Esophagus (tissue), 2 donors: ENCODE results near the gene ZNF555. TPM values are rescaled to one million over a fixed set of nuclear protein-coding genes. Genes with fewer than 3 reads are reported as not detected.
A peak's percentile ranks its signal among the peaks of the same experiment; 100 is the strongest.
"Not testable (repeated sequence)": the region's sequence is repeated elsewhere in the genome, so short reads cannot be mapped to it uniquely, and the experiment has no call there.

Experiments
- H3K27ac ChIP-seq, 2 donors: one replicate each; pipeline ENCODE4 v1.5.1; 2013; ENCODE audit warnings: low read depth in 2 of 2, mild to moderate bottlenecking in 2 of 2, inconsistent platforms in 1 of 2, low read length in 1 of 2, moderate library complexity in 1 of 2
- H3K27me3 ChIP-seq, 2 donors: one replicate each; pipeline ENCODE4 v1.6.1; 2013; ENCODE audit warnings: low read length in 2 of 2, control low read depth in 1 of 2, mild to moderate bottlenecking in 1 of 2; ENCODE audit not compliant: insufficient read depth in 2 of 2, control insufficient read depth in 1 of 2
- H3K36me3 ChIP-seq, 2 donors: one replicate each; pipeline ENCODE4 v1.6.1; 2013; ENCODE audit warnings: low read length in 1 of 2; ENCODE audit not compliant: control insufficient read depth in 2 of 2, insufficient read depth in 2 of 2
- H3K4me1 ChIP-seq, 2 donors: one replicate each; pipeline ENCODE4 v1.6.1; 2013; ENCODE audit warnings: low read length in 1 of 2; ENCODE audit not compliant: control insufficient read depth in 2 of 2, insufficient read depth in 2 of 2
- H3K4me3 ChIP-seq, 2 donors: one replicate each; pipeline ENCODE4 v1.5.1; 2013; ENCODE audit warnings: low read length in 2 of 2, mild to moderate bottlenecking in 2 of 2, low read depth in 1 of 2, moderate library complexity in 1 of 2
- H3K9me3 ChIP-seq, 2 donors: one replicate each; pipeline ENCODE4 v1.6.1; 2013; ENCODE audit warnings: mild to moderate bottlenecking in 2 of 2, low read depth in 1 of 2, low read length in 1 of 2, moderate library complexity in 1 of 2; ENCODE audit not compliant: control insufficient read depth in 2 of 2, insufficient read depth in 1 of 2
- WGBS, 2 donors: extraction: QIAGEN DNeasy Blood & Tissue Kit; methylation state at CpG; one replicate each; pipeline ENCODE4 v1.1.7; 2013; 5-methylcytosine and 5-hydroxymethylcytosine counted together
- polyA plus RNA-seq, 2 donors: library from polyadenylated mRNA; stranded (reverse); fragments of 200-250 nt; gene quantifications; one replicate each; pipeline ENCODE4 v1.2.3, GENCODE V29; 2013
- donor health status: healthy with polysubstance abuse.
- donor health status: Bipolar disorder and iron deficiency.

Gene ZNF555
- polyA plus RNA-seq, 2 donors: 1.2 to 2.4 TPM

DNA sequence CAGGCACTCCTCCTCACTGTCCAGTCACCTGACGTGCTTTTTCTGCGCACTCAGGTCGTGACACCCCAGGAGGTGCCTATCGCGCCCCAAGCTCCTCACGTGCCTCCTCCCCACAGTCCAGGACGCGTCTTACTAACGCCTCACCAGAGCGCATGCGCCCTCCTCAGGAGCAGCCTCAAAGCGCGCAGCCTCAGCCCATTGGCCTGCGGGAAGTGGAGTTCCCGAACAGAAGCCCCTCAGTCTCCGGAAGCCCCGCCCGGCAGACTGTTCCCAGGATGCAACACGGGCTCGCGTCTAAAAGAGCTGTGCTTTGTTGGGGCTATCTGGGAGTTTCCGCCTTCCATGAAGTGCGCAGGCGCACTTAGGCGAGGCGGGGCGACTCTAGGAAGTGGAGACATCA lies 17.6 kb downstream of the ZNF555 start:
- Histone ChIP-seq H3K9me3 (peaks cover 12 to 18% of the 10 kb centered on the region in 2 donors), H3K4me1 (no peaks in the 10 kb centered on the region), H3K36me3 (no peaks in the 10 kb centered on the region), H3K27me3 (no peaks in the 10 kb centered on the region), H3K27ac (no peak overlapping the region), H3K4me3 (no peak overlapping the region)
- 76 to 82% methylated on average over 27 of the region's 27 CpGs for WGBS, 2 donors

DNA sequence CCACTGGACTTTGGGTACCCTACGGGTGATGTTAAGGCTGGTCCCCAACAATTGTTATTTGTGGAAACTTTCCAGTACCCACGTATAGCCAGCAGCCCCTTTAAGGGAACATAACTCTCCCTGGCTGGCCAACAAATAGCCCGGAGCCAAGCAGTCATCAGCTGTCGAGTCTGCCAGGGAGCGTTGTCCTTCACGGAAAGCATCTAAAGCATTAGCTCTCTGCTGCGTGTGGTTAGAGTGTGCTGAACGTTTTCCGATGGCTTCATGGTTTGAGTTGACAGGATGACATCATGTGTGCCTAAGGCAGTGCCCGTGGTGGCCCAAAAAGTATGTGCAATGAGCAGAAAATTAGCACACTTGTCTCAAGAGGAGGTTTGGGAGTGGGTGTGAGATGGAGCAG lies 22.5 kb downstream of the ZNF555 start:
- peaks cover 4 to 8% of the 10 kb centered on the region in 2 donors for H3K9me3 ChIP-seq
- no peak overlapping the region for H3K4me3 ChIP-seq
- H3K36me3 ChIP-seq: no peaks in the 10 kb centered on the region
- no peaks in the 10 kb centered on the region for H3K27me3 ChIP-seq
- no peak overlapping the region for H3K27ac ChIP-seq
- WGBS, 2 donors: 61 to 66% methylated on average over 10 of the region's 10 CpGs
- no peaks in the 10 kb centered on the region for H3K4me1 ChIP-seq

GRCh38 chr19:2865334-2866100 lies 24.2 kb downstream of the ZNF555 start:
- H3K9me3 ChIP-seq: no peaks in the 10 kb centered on the region
- H3K27me3 ChIP-seq: no peaks in the 10 kb centered on the region
- 38 to 42% methylated on average over 12 of the region's 12 CpGs for WGBS, 2 donors
- H3K36me3 ChIP-seq: no peaks in the 10 kb centered on the region
- no peaks in the 10 kb centered on the region for H3K4me1 ChIP-seq
- no peak overlapping the region for H3K4me3 ChIP-seq
- H3K27ac ChIP-seq: no peak overlapping the region

DNA sequence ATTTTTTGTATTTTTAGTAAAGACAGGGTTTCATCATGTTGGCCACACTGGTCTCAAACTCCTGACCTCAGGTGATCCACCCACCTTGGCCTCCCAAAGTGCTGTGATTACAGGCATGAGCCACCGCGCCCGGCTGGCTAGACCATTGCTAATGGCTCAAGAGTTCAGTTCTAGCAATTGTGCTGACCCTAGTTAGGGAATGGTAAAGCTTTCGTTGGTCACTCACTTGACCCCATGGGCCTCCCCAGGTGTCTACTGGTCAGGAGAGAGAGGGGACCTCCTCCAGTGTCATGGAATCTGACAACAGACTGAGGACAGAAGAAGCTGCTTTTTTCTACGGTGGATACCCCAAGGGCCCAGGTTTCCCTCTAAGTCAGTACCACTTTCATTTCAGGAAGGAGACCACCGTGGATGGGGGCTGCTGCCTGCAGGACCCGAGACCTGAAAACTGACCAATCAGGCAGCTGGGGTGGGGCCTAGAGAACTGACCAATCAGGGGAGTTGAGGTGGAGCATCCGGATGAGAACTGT lies 25.3 kb downstream of the ZNF555 start:
- H3K27me3 ChIP-seq: no peaks in the 10 kb centered on the region
- H3K27ac ChIP-seq: no peak overlapping the region
- 70 to 78% methylated on average over 8 of the region's 8 CpGs for WGBS, 2 donors
- H3K9me3 ChIP-seq: no peaks in the 10 kb centered on the region
- H3K4me3 ChIP-seq: peak overlapping the region in 1 of 2 donors; percentile 66
- H3K36me3 ChIP-seq: no peaks in the 10 kb centered on the region
- no peaks in the 10 kb centered on the region for H3K4me1 ChIP-seq

DNA sequence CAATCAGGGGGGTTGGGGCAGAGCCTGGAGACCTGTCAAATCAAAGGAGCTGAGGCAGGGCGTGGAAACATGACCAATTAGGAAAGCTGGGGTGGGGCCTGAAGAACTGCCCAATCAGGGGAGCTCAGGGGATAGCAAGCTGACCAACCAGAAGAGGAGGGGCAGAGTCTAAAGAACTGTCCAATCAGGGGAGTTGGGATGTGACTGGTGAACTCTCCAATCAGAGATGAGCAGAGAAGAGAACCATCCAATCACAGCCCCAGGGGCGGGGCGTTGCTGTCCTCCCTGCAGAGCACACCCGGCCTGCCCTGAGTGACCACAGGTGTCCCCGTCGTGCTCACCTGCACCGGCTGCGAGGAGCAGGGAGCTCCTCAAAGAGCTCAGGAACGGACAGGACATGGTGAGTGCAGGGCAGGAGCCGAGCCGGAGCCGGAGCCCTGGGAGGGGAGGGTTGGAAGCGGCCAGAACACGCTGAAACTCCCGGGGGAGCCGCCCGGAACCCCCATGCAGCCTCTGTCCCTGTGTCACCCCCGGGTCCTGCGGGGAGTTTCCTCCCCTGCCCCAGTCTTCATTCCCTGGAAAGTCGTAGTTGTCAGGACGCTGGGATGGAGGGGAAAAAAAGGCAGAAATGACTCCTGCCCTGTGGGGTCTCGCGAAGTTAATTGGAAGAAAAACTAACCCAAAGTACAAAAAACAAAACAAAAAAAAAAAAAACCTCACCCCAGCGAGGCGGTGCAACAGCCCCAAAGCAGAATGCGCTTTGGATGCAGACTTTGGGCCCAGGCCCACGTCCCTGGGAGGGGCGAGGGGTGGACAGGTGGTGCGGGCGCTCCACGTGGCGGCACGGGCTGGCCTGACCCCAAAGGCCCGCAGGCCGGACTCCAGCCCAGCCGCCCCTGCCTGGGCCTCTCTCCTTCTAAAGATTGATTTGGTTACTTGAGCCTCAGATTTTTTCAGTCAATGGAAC lies 26.0 kb downstream of the ZNF555 start, which contains the start of gene ZNF556:
Gene ZNF556, plus strand, starts transcription at position 311 of the 967 bp plus-strand sequence. Its CDS starts 87 bp downstream, at position 398.
- Histone ChIP-seq H3K4me3 (peak within 1 kb of the TSS; percentile 53 to 66), H3K4me1 (no peaks in the 10 kb centered on the region), H3K36me3 (no peaks in the 10 kb centered on the region), H3K27me3 (no peaks in the 10 kb centered on the region), H3K27ac (peak within 1 kb of the TSS in 1 of 2 donors; percentile 13), H3K9me3 (no peaks in the 10 kb centered on the region)
- WGBS, 2 donors: 49 to 63% methylated on average over 36 of the region's 36 CpGs

GRCh38 chr19:2869618-2870017 lies 28.3 kb downstream of the ZNF555 start:
- H3K9me3 ChIP-seq: no peaks in the 10 kb centered on the region
- no peaks in the 10 kb centered on the region for H3K36me3 ChIP-seq
- WGBS, 2 donors: 81 to 85% methylated on average over 10 of the region's 10 CpGs

DNA sequence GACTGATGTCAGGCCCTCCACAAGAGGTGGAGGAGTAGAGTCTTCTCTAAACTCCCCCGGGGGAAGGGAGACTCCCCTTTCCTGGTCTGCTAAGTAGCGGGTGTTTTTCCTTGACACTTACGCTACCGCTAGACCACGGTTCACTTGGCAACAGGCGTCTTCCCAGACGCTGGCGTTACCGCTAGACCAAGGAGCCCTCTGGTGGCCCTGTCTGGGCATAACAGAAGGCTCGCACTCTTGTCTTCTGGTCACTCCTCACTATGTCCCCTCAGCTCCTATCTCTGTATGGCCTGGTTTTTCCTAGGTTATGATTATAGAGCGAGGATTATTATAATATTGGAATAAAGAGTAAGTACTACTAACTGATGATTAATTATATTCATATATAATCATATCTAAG lies 30.9 kb downstream of the ZNF555 start:
- H3K4me1 ChIP-seq, H3K36me3 ChIP-seq, H3K27ac ChIP-seq, H3K4me3 ChIP-seq, H3K27me3 ChIP-seq: not testable (repeated sequence)
- 27 to 46% methylated on average over 6 to 10 of the region's 11 CpGs for WGBS, 2 donors
- H3K9me3 ChIP-seq: peaks cover 8 to 10% of the 10 kb centered on the region in 2 donors

More at GRCh38 chr19:2869618-2870017, 28.3 kb downstream of the ZNF555 start:
- no peak overlapping the region for H3K27ac ChIP-seq
- no peaks in the 10 kb centered on the region for H3K27me3 ChIP-seq
- H3K4me1 ChIP-seq: no peaks in the 10 kb centered on the region
- no peak overlapping the region for H3K4me3 ChIP-seq

GRCh38 chr19:2877398-2878331 lies 36.4 kb downstream of the ZNF555 start:
- H3K4me1 ChIP-seq: no peaks in the 10 kb centered on the region
- H3K36me3 ChIP-seq: peaks cover 0 to 4% of the 10 kb centered on the region in 2 donors
- 88 to 92% methylated on average over 32 of the region's 32 CpGs for WGBS, 2 donors
- peaks cover 19% of the 10 kb centered on the region in 2 donors for H3K9me3 ChIP-seq
- H3K4me3 ChIP-seq: no peak overlapping the region
- H3K27ac ChIP-seq: no peak overlapping the region
- no peaks in the 10 kb centered on the region for H3K27me3 ChIP-seq
